Mesenchymal stem cell (in vitro differentiated cells and primary cell): Measurements from ENCODE around the gene RNF114.

ENCODE experiments used
- DNase-seq: peaks from one replicate; pipeline ENCODE4 v3.0.0-alpha.2; 2013
- H2AFZ ChIP-seq: one replicate; pipeline ENCODE4 v1.6.1; 2013; ENCODE audit warnings: low read depth, mild to moderate bottlenecking, control low read depth, inconsistent platforms, low read length, moderate library complexity
- H2AK5ac ChIP-seq: 2 replicates; pipeline ENCODE4 v1.6.1; 2013; ENCODE audit warnings: low read length, moderate library complexity, mild to moderate bottlenecking, inconsistent platforms; ENCODE audit not compliant: severe bottlenecking
- H2BK120ac ChIP-seq: one replicate; pipeline ENCODE4 v1.6.1; 2013; ENCODE audit warnings: low read depth, mild to moderate bottlenecking, inconsistent platforms, low read length, moderate library complexity
- H2BK12ac ChIP-seq, 2 experiments: one replicate each; pipeline ENCODE4 v1.6.1; 2013; ENCODE audit warnings: inconsistent platforms in 2 of 2, low read length in 2 of 2, mild to moderate bottlenecking in 2 of 2, moderate library complexity in 2 of 2, control low read depth in 1 of 2
- H2BK15ac ChIP-seq: one replicate; pipeline ENCODE4 v1.6.1; 2013; ENCODE audit warnings: mild to moderate bottlenecking, low read depth, inconsistent platforms; ENCODE audit not compliant: poor library complexity, severe bottlenecking
- H2BK5ac ChIP-seq: 2 replicates; pipeline ENCODE4 v1.6.1; 2013; ENCODE audit warnings: low read depth, mild to moderate bottlenecking, low read length, control low read depth, inconsistent platforms; ENCODE audit not compliant: poor library complexity, severe bottlenecking
- H3K14ac ChIP-seq, 2 experiments: one replicate each; pipeline ENCODE4 v1.6.1; 2013; ENCODE audit warnings: inconsistent platforms in 2 of 2, low read length in 2 of 2, control low read depth in 1 of 2, mild to moderate bottlenecking in 1 of 2, moderate library complexity in 1 of 2
- H3K18ac ChIP-seq, 2 experiments: one replicate each; pipeline ENCODE4 v1.6.1; 2013; ENCODE audit warnings: inconsistent platforms in 2 of 2, low read length in 2 of 2, control low read depth in 1 of 2, low read depth in 1 of 2, mild to moderate bottlenecking in 1 of 2
- H3K23ac ChIP-seq, 2 experiments: one replicate each; pipeline ENCODE4 v1.6.1; 2013; ENCODE audit warnings: inconsistent platforms in 2 of 2, low read length in 2 of 2, mild to moderate bottlenecking in 2 of 2, moderate library complexity in 2 of 2, control low read depth in 1 of 2
- H3K27ac ChIP-seq: 2 replicates; pipeline ENCODE4 v1.5.1; 2013; ENCODE audit warnings: mild to moderate bottlenecking, moderate library complexity, low read length, control low read depth, inconsistent platforms; ENCODE audit not compliant: poor library complexity, severe bottlenecking
- H3K27me3 ChIP-seq, 2 experiments: 2 replicates each; pipeline versions ENCODE4 v1.6.1 to v1.7.0; 2013; ENCODE audit warnings: low read length in 2 of 2, mild to moderate bottlenecking in 2 of 2, moderate library complexity in 2 of 2, control low read depth in 1 of 2, inconsistent platforms in 1 of 2; ENCODE audit not compliant: control insufficient read depth in 1 of 2, insufficient read depth in 1 of 2
- H3K36me3 ChIP-seq, 2 experiments: 2 replicates each; pipeline versions ENCODE4 v1.6.1 to v1.7.0; 2013; ENCODE audit warnings: low read length in 2 of 2, control low read depth in 1 of 2, inconsistent platforms in 1 of 2, low read depth in 1 of 2, mild to moderate bottlenecking in 1 of 2; ENCODE audit not compliant: insufficient read depth in 2 of 2, control insufficient read depth in 1 of 2
- H3K4ac ChIP-seq, 2 experiments: one replicate each; pipeline ENCODE4 v1.6.1; 2013; ENCODE audit warnings: inconsistent platforms in 2 of 2, low read length in 2 of 2, mild to moderate bottlenecking in 2 of 2, moderate library complexity in 2 of 2, control low read depth in 1 of 2, low read depth in 1 of 2
- H3K4me1 ChIP-seq: 2 replicates; pipeline ENCODE4 v1.6.1; 2013; ENCODE audit warnings: low read depth, low read length, control low read depth; ENCODE audit not compliant: control insufficient read depth, insufficient read depth
- H3K4me2 ChIP-seq: 2 replicates; pipeline ENCODE4 v1.6.1; 2013; ENCODE audit warnings: low read length, mild to moderate bottlenecking, inconsistent platforms; ENCODE audit not compliant: poor library complexity, severe bottlenecking
- H3K4me3 ChIP-seq, 2 experiments: 2 replicates each; pipeline versions ENCODE4 v1.5.1 to v1.7.0; 2013; ENCODE audit warnings: low read length in 2 of 2, mild to moderate bottlenecking in 2 of 2, control low read depth in 1 of 2, low read depth in 1 of 2; ENCODE audit not compliant: insufficient read depth in 1 of 2
- H3K79me1 ChIP-seq: replicated peaks from 2 replicates; pipeline ENCODE4 v1.6.1; 2013; ENCODE audit warnings: mild to moderate bottlenecking, control low read depth, low read length, inconsistent platforms; ENCODE audit not compliant: poor library complexity, severe bottlenecking
- H3K9ac ChIP-seq: 2 replicates; pipeline ENCODE4 v1.7.0; 2013; ENCODE audit warnings: mild to moderate bottlenecking, low read length, moderate library complexity
- H3K9me3 ChIP-seq: 2 replicates; pipeline ENCODE4 v1.7.0; 2013; ENCODE audit warnings: mild to moderate bottlenecking, low read length; ENCODE audit not compliant: control insufficient read depth
- H4K8ac ChIP-seq: one replicate; pipeline ENCODE4 v1.6.1; 2013; ENCODE audit warnings: inconsistent platforms, mild to moderate bottlenecking, low read length, moderate library complexity
- H4K91ac ChIP-seq: one replicate; pipeline ENCODE4 v1.6.1; 2013; ENCODE audit warnings: mild to moderate bottlenecking, low read length, inconsistent platforms
- WGBS: methylation state at CpG from one replicate; pipeline ENCODE4 v1.1.7; 2013; ENCODE audit warnings: mixed read lengths; 5-methylcytosine and 5-hydroxymethylcytosine counted together

Gene RNF114

DNA sequence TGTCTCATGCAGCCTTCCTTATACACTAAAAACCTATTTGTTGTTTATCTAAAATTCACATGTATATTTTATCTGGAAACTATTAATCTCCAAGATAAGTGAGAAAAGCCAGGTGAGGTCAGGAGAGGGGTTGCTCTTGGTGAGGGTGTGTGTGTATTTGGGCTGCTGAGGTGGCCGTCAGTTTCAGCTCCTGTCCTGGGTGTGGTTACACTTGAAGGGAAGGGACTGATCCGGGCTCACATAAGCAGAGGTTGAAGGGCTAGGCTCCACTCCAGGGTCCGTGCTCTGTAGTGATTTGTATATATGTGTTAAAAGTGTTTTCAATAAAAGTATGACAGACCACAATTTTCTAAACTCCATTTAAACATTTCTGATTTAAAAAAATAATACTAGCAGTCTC lies 33.0 kb downstream of the RNF114 start:
- no peak overlapping the region for H3K18ac ChIP-seq
- no peak overlapping the region for H2BK120ac ChIP-seq
- no peak overlapping the region for H3K4me3 ChIP-seq
- H3K36me3 ChIP-seq = peaks cover 0 to 15% of the 10 kb centered on the region in 2 experiments
- H3K14ac ChIP-seq = no peak overlapping the region
- peaks cover 8% of the 10 kb centered on the region for H3K4me1 ChIP-seq
- 67% methylated on average over 1 of the region's 3 CpGs for WGBS
- H2BK5ac ChIP-seq = no peak overlapping the region
- no peak overlapping the region for H3K9ac ChIP-seq
- no peak overlapping the region for H3K4me2 ChIP-seq
- no peak overlapping the region for H3K4ac ChIP-seq
- DNase-seq = no peak
- H2AFZ ChIP-seq = no peak overlapping the region
- H4K91ac ChIP-seq = no peak overlapping the region
- H2BK15ac ChIP-seq = no peak overlapping the region
- H2AK5ac ChIP-seq = no peak overlapping the region
- H3K27ac ChIP-seq = no peak overlapping the region
- no peak overlapping the region for H3K23ac ChIP-seq
- no peaks in the 10 kb centered on the region for H3K27me3 ChIP-seq
- no peaks in the 10 kb centered on the region for H3K9me3 ChIP-seq
- no peak overlapping the region for H4K8ac ChIP-seq
- H2BK12ac ChIP-seq = no peak overlapping the region
- H3K79me1 ChIP-seq = no peaks in the 10 kb centered on the region

DNA sequence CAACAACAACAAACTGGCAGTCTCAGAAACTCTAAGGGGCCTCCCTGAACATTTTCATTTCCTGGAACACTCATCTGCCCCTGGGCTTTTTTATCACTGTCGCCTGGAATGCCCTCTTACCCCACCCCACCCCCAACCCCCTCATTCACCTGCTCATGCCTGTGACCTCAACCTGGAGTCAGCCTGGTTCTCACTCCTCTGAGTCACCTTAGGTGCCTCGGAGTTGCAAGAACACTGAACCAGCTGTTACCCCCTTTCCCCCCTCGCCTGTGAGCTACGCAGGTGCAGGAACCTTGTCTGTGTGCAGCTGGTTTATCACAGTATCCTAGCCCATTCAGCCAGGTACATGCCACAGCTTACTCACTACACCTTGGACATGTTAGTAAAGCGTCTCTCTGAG lies 33.7 kb downstream of the RNF114 start:
- Histone ChIP-seq H2AK5ac (no peak overlapping the region), H3K27me3 (no peaks in the 10 kb centered on the region), H3K4me3 (no peak overlapping the region), H2BK5ac (no peak overlapping the region), H2AFZ (no peak overlapping the region), H4K8ac (no peak overlapping the region), H3K36me3 (peaks cover 0 to 8% of the 10 kb centered on the region in 2 experiments), H3K4ac (no peak overlapping the region), H2BK12ac (no peak overlapping the region), H4K91ac (no peak overlapping the region), H3K14ac (no peak overlapping the region), H2BK15ac (no peak overlapping the region), H3K4me1 (peaks cover 7% of the 10 kb centered on the region), H3K4me2 (no peak overlapping the region), H3K27ac (no peak overlapping the region), H3K79me1 (no peaks in the 10 kb centered on the region), H3K23ac (no peak overlapping the region), H2BK120ac (no peak overlapping the region), H3K18ac (no peak overlapping the region), H3K9ac (no peak overlapping the region), H3K9me3 (no peaks in the 10 kb centered on the region)
- WGBS = 74% methylated on average over 5 of the region's 5 CpGs
- no peak for DNase-seq

DNA sequence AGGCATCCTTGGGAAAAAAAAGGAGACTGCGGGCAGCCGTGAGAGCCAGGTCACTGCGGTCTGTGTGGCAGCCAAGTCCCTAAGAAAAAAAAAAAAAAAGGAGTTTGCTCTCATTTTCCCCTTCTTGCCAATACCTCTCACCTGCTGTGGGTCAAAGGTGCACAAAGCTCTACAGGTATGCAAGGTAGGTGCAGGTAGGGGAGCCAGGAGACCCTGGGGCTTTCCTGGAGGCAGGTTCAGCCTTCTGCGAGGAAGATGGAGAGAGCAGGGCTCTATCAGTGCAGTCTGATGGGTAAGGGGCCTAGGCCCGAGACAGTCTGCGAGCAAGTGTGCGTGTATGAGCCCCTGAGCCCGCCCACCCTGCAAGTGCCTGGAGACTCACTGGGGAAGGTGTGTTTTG lies 34.3 kb downstream of the RNF114 start:
- no peak overlapping the region for H3K4ac ChIP-seq
- 94% methylated on average over 7 of the region's 8 CpGs for WGBS

DNA sequence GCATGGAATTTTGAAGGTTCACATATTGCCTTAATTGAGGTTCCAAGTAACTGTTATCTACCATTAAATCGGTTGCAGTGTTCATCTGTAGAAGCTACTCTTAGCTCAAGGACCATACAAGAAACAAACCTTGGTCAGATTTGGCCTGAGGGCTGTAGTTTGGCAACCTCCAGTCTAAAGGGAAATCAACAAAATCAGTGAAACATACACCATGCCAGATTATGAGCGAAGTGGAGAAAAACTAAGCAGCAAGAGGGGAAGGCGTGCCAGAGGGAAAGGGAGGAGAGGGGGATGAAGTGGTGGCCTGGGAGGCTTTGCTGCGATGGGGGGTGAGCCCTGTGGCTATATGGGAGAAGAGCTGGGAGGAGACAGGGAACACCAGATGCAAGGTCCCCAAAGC lies 37.8 kb downstream of the RNF114 start:
- Histone ChIP-seq H2BK15ac (no peak overlapping the region), H4K8ac (no peak overlapping the region), H3K36me3 (no peaks in the 10 kb centered on the region), H2AFZ (no peak overlapping the region), H3K9me3 (no peaks in the 10 kb centered on the region), H4K91ac (no peak overlapping the region), H3K4me3 (no peak overlapping the region), H3K18ac (no peak overlapping the region), H3K23ac (no peak overlapping the region), H3K4me2 (no peak overlapping the region), H2BK5ac (no peak overlapping the region), H2AK5ac (no peak overlapping the region), H2BK12ac (no peak overlapping the region), H3K79me1 (no peaks in the 10 kb centered on the region), H3K27me3 (no peaks in the 10 kb centered on the region), H3K14ac (no peak overlapping the region), H3K27ac (no peak overlapping the region), H3K4me1 (no peaks in the 10 kb centered on the region), H2BK120ac (no peak overlapping the region), H3K4ac (no peak overlapping the region), H3K9ac (no peak overlapping the region)
- WGBS = 91% methylated on average over 4 of the region's 4 CpGs
- no peak for DNase-seq

More for the DNA sequence above, 34.3 kb downstream of the RNF114 start:
- H3K18ac ChIP-seq = no peak overlapping the region
- H2AK5ac ChIP-seq = no peak overlapping the region
- no peak overlapping the region for H3K4me3 ChIP-seq
- no peak overlapping the region for H4K8ac ChIP-seq
- no peak overlapping the region for H3K23ac ChIP-seq
- H4K91ac ChIP-seq = no peak overlapping the region
- peaks cover 0 to 2% of the 10 kb centered on the region in 2 experiments for H3K36me3 ChIP-seq
- H3K27ac ChIP-seq = no peak overlapping the region
- no peak overlapping the region for H3K4me2 ChIP-seq
- H2BK12ac ChIP-seq = no peak overlapping the region
- H2BK5ac ChIP-seq = no peak overlapping the region
- no peak overlapping the region for H3K14ac ChIP-seq
- H2AFZ ChIP-seq = no peak overlapping the region
- no peak overlapping the region for H2BK15ac ChIP-seq
- no peaks in the 10 kb centered on the region for H3K9me3 ChIP-seq
- no peaks in the 10 kb centered on the region for H3K79me1 ChIP-seq
- peaks cover 4% of the 10 kb centered on the region for H3K4me1 ChIP-seq
- no peak overlapping the region for H2BK120ac ChIP-seq
- no peak for DNase-seq
- no peaks in the 10 kb centered on the region for H3K27me3 ChIP-seq
- no peak overlapping the region for H3K9ac ChIP-seq
